Immature natural killer cell (primary cell): ENCODE results near the gene TMEM185A. TPM values are rescaled to one million over a fixed set of nuclear protein-coding genes. Genes with fewer than 3 reads are reported as not detected.
A peak's percentile ranks its signal among the peaks of the same experiment; 100 is the strongest.
"Not testable (repeated sequence)": the region's sequence is repeated elsewhere in the genome, so short reads cannot be mapped to it uniquely, and the experiment has no call there.

ENCODE experiments used
- DNase-seq, 3 donors: peaks; one replicate each; pipeline ENCODE4 v3.0.0; 2022; ENCODE audit warnings: mixed read lengths in 1 of 3
- H3K27ac Mint-ChIP-seq, 6 donors: one replicate each; pipeline ENCODE4 v1.8.0; 2020; ENCODE audit warnings: mixed read lengths in 6 of 6, mild to moderate bottlenecking in 5 of 6, inconsistent platforms in 4 of 6, moderate library complexity in 3 of 6
- H3K27me3 Mint-ChIP-seq, 3 donors: one replicate each; pipeline ENCODE4 v1.8.0; 2020 to 2021; ENCODE audit warnings: low read depth in 3 of 3, mild to moderate bottlenecking in 3 of 3, mixed read lengths in 3 of 3, moderate library complexity in 3 of 3, inconsistent platforms in 1 of 3
- H3K36me3 Mint-ChIP-seq, 3 donors: one replicate each; pipeline ENCODE4 v1.8.0; 2020; ENCODE audit warnings: mixed read lengths in 3 of 3, inconsistent platforms in 2 of 3, mild to moderate bottlenecking in 2 of 3
- H3K4me1 Mint-ChIP-seq, 2 donors: one replicate each; pipeline ENCODE4 v1.8.0; 2020; ENCODE audit warnings: inconsistent platforms in 2 of 2, mild to moderate bottlenecking in 2 of 2, mixed read lengths in 2 of 2, moderate library complexity in 1 of 2
- H3K4me3 Mint-ChIP-seq, 5 donors: one replicate each; pipeline ENCODE4 v1.8.0; 2020; ENCODE audit warnings: mild to moderate bottlenecking in 5 of 5, mixed read lengths in 5 of 5, inconsistent platforms in 3 of 5, moderate library complexity in 3 of 5
- H3K9me3 Mint-ChIP-seq, 6 donors: one replicate each; pipeline ENCODE4 v1.8.0; 2020; ENCODE audit warnings: mild to moderate bottlenecking in 6 of 6, mixed read lengths in 6 of 6, inconsistent platforms in 4 of 6, moderate library complexity in 3 of 6
- polyA plus RNA-seq, 3 donors: library from polyadenylated mRNA; unstranded; fragments of 300-500 nt; fragmentation: Illumina TruSeq; gene quantifications; one replicate each; pipeline ENCODE4 v1.2.3, GENCODE V29; 2021

Gene TMEM185A
- polyA plus RNA-seq, 3 donors from 2014 or later: 24.3 to 40.8 (median 27.3) TPM

DNA sequence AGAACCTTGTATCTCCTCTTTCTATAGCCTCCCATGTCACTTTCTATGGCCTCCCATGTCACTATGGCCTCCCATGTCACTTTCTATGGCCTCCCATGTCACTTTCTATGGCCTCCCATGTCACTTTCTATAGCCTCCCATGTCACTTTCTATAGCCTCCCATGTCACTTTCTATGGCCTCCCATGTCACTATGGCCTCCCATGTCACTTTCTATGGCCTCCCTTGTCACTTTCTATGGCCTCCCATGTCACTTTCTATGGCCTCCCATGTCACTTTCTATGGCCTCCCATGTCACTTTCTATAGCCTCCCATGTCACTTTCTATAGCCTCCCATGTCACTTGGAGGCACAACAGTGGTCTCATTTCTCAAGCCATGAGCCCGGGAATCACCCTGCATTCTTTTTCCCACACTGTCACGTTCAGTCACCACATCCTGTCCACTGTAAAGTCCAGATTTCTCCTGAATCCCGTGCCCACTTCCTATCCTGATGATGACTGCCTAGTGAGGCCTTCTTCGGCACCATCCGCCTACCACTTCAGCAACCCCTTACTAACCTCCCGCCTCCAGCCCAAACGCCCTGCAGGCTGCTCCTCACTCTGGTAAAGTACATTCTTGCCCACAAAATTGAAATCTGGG, 26.2 kb downstream of the TMEM185A start:
- not testable (repeated sequence) for H3K27me3 Mint-ChIP-seq, H3K36me3 Mint-ChIP-seq, H3K9me3 Mint-ChIP-seq, H3K4me3 Mint-ChIP-seq, H3K4me1 Mint-ChIP-seq, DNase-seq, H3K27ac Mint-ChIP-seq

DNA sequence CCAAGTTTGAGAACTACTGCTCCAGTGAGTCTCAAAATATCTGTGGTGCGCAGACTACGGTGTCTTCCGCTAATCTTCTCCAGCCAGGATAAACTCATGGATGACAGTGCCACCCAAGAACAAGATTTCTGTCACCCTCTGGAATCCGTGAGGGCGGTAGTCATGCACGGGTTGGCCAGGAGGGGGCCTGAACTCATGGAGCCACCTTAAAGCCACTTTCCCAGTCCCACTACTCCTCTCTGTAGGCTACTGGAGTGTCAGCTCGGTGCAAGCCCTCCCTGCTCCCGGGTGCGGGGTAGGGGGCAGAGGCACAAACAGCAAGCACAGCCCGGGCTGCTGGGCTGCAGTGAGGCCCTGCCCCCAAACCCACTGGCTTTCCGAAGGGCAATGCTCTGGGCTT, 33.0 kb downstream of the TMEM185A start:
- not testable (repeated sequence) for H3K9me3 Mint-ChIP-seq, H3K4me3 Mint-ChIP-seq, DNase-seq, H3K36me3 Mint-ChIP-seq, H3K27ac Mint-ChIP-seq, H3K4me1 Mint-ChIP-seq, H3K27me3 Mint-ChIP-seq

DNA sequence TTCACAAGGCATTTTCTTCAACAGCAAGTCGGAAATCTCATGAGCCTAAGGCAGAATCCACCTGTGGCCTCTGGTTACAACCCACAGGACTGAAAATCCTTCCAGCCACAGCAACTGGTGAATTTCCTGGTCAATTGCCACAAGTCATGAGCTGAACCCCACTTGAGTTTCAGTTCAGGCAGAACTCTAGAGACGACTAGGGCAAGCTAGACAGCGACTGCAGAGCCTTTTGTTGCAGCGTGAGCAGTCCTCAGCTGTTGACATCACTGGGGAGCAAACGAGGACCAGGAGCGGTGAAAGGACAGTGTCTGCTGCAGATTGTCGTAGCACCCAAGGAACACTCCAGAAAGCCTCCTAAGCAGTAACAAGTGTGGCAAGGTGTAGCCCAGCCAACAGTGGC, 35.6 kb downstream of the TMEM185A start:
- H3K27ac Mint-ChIP-seq, H3K4me1 Mint-ChIP-seq, DNase-seq, H3K9me3 Mint-ChIP-seq, H3K4me3 Mint-ChIP-seq, H3K27me3 Mint-ChIP-seq, H3K36me3 Mint-ChIP-seq: not testable (repeated sequence)

DNA sequence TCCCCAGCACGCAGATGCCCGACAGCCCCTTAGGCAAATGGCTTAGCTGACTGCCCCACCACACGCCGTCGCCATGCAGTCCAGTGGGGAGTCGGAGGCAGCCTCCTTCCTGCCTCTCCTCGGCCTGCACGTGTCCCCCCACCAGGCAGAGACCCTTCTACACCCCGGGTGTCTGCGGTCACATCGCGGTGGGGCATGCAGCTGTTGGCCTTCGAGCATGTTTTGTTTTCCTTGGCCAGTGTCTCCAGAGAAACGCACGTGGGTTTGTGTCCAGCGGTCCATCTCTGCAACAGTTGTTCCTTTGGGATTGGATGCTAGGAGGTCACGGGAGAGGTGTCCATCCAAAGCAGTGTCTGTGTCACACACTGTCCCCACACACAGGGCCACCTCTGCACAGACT, 36.4 kb downstream of the TMEM185A start, which contains the start of gene HSFX2:
TSS of gene HSFX2 (minus strand) at position 101 of the 400 bp plus-strand sequence. CDS start 614 bp downstream, outside the sequence.
- not testable (repeated sequence) for DNase-seq, H3K9me3 Mint-ChIP-seq, H3K27me3 Mint-ChIP-seq, H3K36me3 Mint-ChIP-seq, H3K4me3 Mint-ChIP-seq, H3K27ac Mint-ChIP-seq, H3K4me1 Mint-ChIP-seq

DNA sequence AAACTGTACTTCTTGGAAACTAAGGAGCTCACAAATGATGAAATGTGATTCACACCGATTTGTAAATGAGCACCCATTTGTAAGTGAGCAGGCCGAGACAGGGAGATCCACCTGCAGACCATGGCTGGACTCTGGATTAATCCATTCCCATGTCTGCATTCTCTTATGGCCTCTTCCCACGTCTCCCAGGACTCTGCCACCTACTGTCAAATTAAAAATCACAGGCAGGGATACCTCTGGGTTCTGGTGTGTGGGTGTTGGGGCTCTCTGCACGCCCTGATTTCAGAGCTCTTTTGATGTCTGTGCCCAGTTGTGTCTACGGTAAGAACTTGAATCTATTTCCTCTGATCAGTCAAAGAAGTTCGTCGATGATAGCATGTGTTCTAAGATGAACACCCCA, 40.6 kb downstream of the TMEM185A start:
- not testable (repeated sequence) for H3K4me3 Mint-ChIP-seq, H3K4me1 Mint-ChIP-seq, H3K27ac Mint-ChIP-seq, H3K9me3 Mint-ChIP-seq, H3K27me3 Mint-ChIP-seq, H3K36me3 Mint-ChIP-seq, DNase-seq

DNA sequence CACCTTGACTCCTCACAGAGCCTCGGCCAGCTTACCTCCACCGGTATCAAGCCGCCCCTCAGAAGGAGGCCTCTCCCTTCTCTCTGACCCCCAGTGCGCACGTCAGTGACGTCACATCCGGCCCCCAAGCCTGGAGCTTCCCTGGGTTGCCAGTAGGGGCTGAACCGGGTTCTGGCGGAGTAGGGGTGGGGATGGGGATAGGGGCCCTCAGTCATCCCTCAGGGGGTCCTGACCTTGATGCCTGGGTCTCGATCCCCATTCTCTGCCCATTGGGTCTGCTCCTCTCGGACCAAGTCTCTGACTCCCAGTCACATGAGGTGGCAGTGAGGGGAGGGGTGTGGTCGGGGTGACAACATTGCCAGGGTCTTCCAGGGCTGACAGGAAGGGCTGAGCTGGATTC, 44.2 kb downstream of the TMEM185A start, which contains the start of gene MAGEA9B:
TSS of gene MAGEA9B (minus strand) at position 101 of the 400 bp plus-strand sequence. CDS start 4,280 bp downstream, outside the sequence.
- not testable (repeated sequence) for H3K9me3 Mint-ChIP-seq

DNA sequence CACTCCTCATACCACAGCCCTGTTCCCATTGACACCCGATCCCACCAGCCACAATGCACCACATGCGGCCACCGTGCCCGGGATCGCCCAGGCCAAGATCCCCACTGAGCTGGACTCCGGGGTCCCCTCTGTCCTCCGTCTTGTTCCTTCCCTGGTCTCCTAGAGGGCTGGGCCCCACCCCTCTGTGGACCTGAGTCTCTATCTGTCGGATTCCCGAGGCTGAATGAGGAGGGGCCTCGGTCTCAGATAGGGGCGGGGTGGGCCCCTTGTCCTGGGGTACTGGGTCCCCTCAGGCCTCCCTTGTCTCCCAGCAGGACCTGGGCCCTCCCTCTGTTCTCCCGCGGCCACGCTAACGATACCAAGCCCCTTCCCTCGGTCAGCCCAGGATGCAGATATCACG, 46.0 kb downstream of the TMEM185A start:
- H3K36me3 Mint-ChIP-seq, H3K27ac Mint-ChIP-seq, H3K27me3 Mint-ChIP-seq, H3K4me1 Mint-ChIP-seq, DNase-seq, H3K4me3 Mint-ChIP-seq, H3K9me3 Mint-ChIP-seq: not testable (repeated sequence)

More for the DNA sequence above, 44.2 kb downstream of the TMEM185A start, which contains the start of gene MAGEA9B:
- not testable (repeated sequence) for H3K4me1 Mint-ChIP-seq, H3K27me3 Mint-ChIP-seq, H3K4me3 Mint-ChIP-seq, DNase-seq, H3K27ac Mint-ChIP-seq, H3K36me3 Mint-ChIP-seq

DNA sequence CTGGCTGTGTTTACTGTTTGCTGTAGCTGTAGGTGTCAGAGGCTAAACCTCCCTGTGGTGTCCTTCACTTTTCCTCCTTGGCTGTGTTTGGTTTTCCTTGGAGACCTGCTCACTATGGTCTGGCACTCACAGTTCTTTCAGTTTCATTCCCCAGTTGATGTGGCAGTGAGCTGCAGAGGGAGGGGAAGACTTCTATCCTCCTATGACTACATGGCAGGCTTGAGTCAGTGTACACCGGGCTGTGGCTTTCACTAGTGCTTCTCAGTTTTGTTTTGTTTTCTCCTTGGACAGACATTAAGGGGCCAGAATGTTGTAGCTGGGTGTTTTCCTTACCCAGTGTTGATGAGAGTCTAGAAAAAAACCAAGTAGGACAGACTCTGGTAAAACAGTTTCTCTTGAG, 58.1 kb downstream of the TMEM185A start:
- H3K27me3 Mint-ChIP-seq, H3K4me1 Mint-ChIP-seq, DNase-seq, H3K9me3 Mint-ChIP-seq, H3K36me3 Mint-ChIP-seq, H3K4me3 Mint-ChIP-seq, H3K27ac Mint-ChIP-seq: not testable (repeated sequence)

DNA sequence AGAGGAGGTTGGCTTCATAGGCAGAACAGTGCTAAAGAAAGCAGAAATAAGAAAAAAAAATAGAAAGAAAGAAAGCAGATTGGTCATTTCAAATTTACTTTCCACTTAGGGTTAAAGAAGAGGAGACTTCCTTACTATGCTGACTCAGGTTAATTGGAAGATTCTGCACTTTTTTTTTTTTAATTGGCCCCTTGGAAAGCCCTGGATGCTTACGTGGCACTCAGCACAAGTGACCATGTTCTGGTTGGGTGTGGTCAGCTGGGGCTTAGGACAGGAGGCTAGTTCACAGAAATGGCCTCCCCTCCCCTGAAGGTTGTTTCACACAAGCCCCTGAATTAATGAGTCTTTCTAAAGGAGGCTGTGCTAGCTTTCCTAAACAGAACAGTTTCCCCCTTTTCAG, 58.8 kb downstream of the TMEM185A start:
- peaks cover 0 to 3% (median 0%) of the 10 kb centered on the region in 3 donors for H3K27me3 Mint-ChIP-seq
- H3K4me3 Mint-ChIP-seq: peak overlapping the region in 3 of 5 donors; percentile 24 to 54 (median 44)
- H3K36me3 Mint-ChIP-seq: no peaks in the 10 kb centered on the region
- H3K4me1 Mint-ChIP-seq: no peaks in the 10 kb centered on the region
- H3K27ac Mint-ChIP-seq: peak overlapping the region in 2 of 6 donors; percentile 74 to 81
- DNase-seq: no peak
- no peaks in the 10 kb centered on the region for H3K9me3 Mint-ChIP-seq

DNA sequence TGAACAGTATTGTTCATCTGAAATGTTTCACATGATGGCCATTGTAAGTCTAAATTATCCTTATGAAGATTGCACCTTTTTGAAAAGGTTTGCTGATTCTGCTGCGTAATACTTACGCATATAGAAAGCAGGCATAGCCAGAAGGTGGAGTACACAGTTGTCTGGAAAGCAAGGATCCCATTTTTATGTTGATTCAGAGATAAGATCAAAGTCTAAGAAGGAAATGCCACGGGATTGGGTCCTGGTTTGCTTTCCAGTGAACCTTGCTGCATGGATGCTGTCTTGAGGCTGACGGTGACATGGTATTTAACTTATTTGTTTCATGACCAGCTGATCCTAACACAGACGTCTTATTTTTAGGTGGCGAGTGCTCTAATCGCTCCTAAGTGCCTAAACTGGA, 59.8 kb downstream of the TMEM185A start:
- Mint-ChIP-seq H3K27me3 (peaks cover 0 to 3% (median 0%) of the 10 kb centered on the region in 3 donors), H3K36me3 (no peaks in the 10 kb centered on the region), H3K4me3 (no peak overlapping the region), H3K27ac (no peak overlapping the region), H3K4me1 (no peaks in the 10 kb centered on the region), H3K9me3 (no peaks in the 10 kb centered on the region)
- DNase-seq: no peak

DNA sequence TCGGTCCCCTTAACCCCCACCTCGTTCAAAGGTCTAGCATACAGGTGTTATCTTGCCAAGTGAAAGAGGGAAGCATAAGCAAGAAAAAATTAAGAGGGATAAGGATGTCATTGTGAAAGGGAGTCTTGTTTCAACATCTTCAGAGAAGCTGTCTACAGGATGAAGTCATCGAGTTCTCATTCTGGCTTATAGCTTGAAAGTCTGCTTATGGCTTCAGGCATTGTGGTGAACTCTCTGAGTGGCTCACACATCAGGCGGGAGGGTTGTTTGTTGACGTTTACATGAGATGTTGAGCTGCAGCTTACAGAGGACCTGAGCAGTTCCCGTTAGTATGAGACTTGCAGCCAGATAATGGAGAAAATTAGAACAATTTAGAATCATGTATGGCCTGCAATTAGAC, 60.9 kb downstream of the TMEM185A start:
- H3K4me1 Mint-ChIP-seq: no peaks in the 10 kb centered on the region

DNA sequence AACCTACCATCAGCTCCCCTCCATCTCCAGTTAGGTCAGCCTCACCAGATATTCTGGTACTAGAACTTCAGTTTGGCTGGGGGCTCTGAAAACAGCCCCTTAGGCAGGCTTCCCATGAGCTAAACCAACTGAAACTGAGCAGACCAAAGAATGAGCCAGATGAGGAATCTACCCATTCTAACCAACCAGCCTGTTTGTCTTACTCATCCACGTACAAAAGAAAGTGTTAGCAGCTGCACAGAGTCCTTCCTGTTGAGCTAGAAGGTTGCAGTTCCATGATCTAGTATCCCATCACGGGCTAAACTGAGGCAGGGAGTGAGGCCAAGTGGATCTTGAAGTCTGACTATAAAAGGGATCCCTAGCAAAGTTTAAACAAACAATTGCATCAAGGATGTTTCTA, 61.8 kb downstream of the TMEM185A start:
- Mint-ChIP-seq H3K27me3 (peaks cover 0 to 3% (median under 1%) of the 10 kb centered on the region in 3 donors), H3K36me3 (no peaks in the 10 kb centered on the region), H3K27ac (no peak overlapping the region), H3K4me3 (no peak overlapping the region), H3K9me3 (no peaks in the 10 kb centered on the region), H3K4me1 (no peaks in the 10 kb centered on the region)
- DNase-seq: no peak

More for the DNA sequence above, 60.9 kb downstream of the TMEM185A start:
- DNase-seq: no peak
- Mint-ChIP-seq H3K27ac (no peak overlapping the region), H3K4me3 (no peak overlapping the region), H3K27me3 (peaks cover 0 to 3% (median 0%) of the 10 kb centered on the region in 3 donors), H3K36me3 (no peaks in the 10 kb centered on the region), H3K9me3 (no peaks in the 10 kb centered on the region)

DNA sequence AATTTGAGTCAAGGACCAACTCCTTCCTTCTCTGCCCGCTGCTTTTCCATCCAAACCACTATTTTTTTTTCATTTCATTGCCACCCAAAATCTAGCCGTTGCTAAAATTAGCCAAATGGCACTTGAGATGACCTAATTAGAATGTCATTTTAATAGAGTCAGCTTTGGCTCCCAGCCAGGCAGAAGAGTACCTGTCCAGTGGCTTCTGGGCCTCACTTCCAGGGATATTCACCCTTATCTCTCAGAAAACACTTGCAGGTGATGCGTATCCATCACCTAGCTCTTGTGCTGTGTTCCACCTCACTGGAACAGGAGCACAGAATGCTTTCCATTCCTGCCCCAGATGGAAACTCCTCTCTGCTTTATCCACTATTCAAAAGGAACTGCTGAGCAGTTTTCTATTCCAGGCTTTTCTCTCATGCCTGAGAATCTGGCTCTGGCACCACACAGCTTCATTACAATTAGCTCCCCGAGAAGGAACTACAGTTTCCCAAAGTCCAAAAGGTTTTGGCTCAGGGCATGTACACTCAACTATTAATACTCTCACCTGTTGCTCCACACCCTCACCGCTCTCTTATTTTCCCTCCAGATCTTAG, 62.8 kb downstream of the TMEM185A start:
- Mint-ChIP-seq H3K27me3 (peaks cover 0 to 3% (median 3%) of the 10 kb centered on the region in 3 donors), H3K4me1 (no peaks in the 10 kb centered on the region), H3K4me3 (no peak overlapping the region), H3K9me3 (no peaks in the 10 kb centered on the region), H3K27ac (no peak overlapping the region), H3K36me3 (no peaks in the 10 kb centered on the region)
- no peak for DNase-seq

DNA sequence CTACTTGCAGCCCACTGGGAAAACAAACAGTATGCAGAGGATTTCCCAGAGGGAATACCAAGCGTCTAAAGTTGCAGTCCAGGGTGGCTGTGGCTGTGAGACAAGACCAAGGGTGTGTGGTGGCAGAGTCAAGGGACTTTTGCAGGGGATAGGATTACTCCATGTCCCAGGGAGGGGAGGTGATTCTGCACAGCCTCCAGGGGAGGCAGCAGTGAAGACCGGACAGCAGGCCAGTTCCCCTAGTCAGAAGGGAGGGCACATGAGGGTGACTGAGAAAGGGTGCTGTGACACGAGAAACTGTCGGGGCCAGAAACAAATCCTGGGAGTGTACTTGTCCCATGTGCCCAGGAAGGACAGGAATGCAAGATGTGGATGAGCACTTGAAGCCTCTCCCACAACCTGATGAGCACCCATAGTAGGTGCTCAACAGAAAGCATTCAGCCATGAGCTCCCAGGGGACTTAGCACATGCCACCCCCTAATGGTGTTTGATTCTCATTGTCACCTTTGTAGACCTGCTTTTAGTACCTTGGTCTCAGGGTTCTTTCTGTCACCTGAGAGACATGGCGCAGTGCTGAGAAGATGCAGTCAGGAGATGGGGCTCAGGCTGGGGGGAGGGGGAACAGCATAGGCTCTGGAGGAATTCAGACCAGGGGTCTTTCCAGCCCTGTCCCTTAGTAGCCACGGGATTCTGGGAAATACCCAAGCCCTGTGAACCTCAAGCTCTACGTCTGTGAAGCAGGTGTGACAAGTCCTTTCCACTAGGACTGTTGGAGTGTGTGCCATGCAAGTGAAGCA, 63.8 kb downstream of the TMEM185A start:
- Mint-ChIP-seq H3K4me3 (no peak overlapping the region), H3K4me1 (no peaks in the 10 kb centered on the region), H3K9me3 (no peaks in the 10 kb centered on the region), H3K36me3 (no peaks in the 10 kb centered on the region), H3K27me3 (peaks cover 0 to 5% (median 3%) of the 10 kb centered on the region in 3 donors), H3K27ac (no peak overlapping the region)
- no peak for DNase-seq
